HCT116 (cell line): ENCODE results near the gene DGCR6L. TPM values are rescaled to one million over a fixed set of nuclear protein-coding genes. Genes with fewer than 3 reads are reported as not detected.
"Not testable (repeated sequence)": the region's sequence is repeated elsewhere in the genome, so short reads cannot be mapped to it uniquely, and the experiment has no call there.

Source experiments
- ATAC-seq: fragments of 200-7000 bp; cut with Tn5 transposase; 2 replicates; pipeline ENCODE4 v1.9.1; 2020; ENCODE audit warnings: mild to moderate bottlenecking, moderate library complexity
- BruUV-seq: library from RNA; stranded (reverse); fragments of 400-500 nt; replicated peaks from 2 replicates; lab custom pipeline; 2021; lab: Mats Ljungman, UMichigan
- CTCF ChIA-PET: fragments of 300-600 bp; sonication (Branson Sonifier 250); formaldehyde crosslinking; loops from one replicate; lab custom pipeline; 2021; ENCODE audit warnings: antibody characterized with exemption; lab: Charles Lee
- POLR2A ChIA-PET: fragments of 300-600, 350-600 bp; sonication (Branson Sonifier 250); formaldehyde crosslinking; loops from one replicate; lab custom pipeline; 2021; ENCODE audit warnings: antibody characterized with exemption; lab: Charles Lee
- RAD21 ChIA-PET, 2 experiments: fragments of 300-600 bp; sonication (Branson Sonifier 250); formaldehyde crosslinking; loops; one replicate each; lab custom pipeline; 2023; ENCODE audit warnings: low total read pairs in 2 of 2; ENCODE audit not compliant: uncharacterized antibody in 2 of 2, unreplicated experiment in 2 of 2, low non-redundant PET in 1 of 2; lab: Charles Lee
- DNase-seq: peaks from one replicate; pipeline ENCODE4 v3.0.0-alpha.2; 2010; ENCODE audit warnings: low read depth, low spot score
- H2AFZ ChIP-seq: fragments of 200-600 bp; shearing (Covaris generic), sonication (generic); 2 replicates; pipeline ENCODE4 v1.6.1; 2017; ENCODE audit warnings: low read depth, mixed run types, mixed read lengths, antibody characterized with exemption, low read length; ENCODE audit not compliant: poor library complexity, severe bottlenecking
- H3K27ac ChIP-seq: 2 replicates; pipeline ENCODE4 v1.5.1; 2012; ENCODE audit warnings: low read depth, low read length
- H3K27me3 ChIP-seq: fragments of 200-600 bp; sonication (generic); 2 replicates; pipeline ENCODE4 v1.6.1; 2016; ENCODE audit warnings: mixed run types, low read length, mixed read lengths; ENCODE audit not compliant: insufficient read depth
- H3K36me3 ChIP-seq, 2 experiments: fragments of 200-500 bp in 1 of 2; fragments of 200-600 bp in 1 of 2; sonication (Bioruptor generic) in 1 of 2; sonication (generic) in 1 of 2; 2 replicates each; pipeline versions ENCODE4 v1.5.1 to v1.6.1; 2014 to 2016; ENCODE audit warnings: low read length in 2 of 2, inconsistent platforms in 1 of 2, mixed read lengths in 1 of 2, mixed run types in 1 of 2; ENCODE audit not compliant: insufficient read depth in 2 of 2, control insufficient read depth in 1 of 2
- H3K4me1 ChIP-seq, 2 experiments: fragments of 200-600 bp in 1 of 2; sonication (generic) in 1 of 2; 2 replicates each; pipeline versions ENCODE4 v1.5.1 to v1.6.1; 2012 to 2017; ENCODE audit warnings: low read length in 2 of 2, inconsistent platforms in 1 of 2, mild to moderate bottlenecking in 1 of 2, mixed read lengths in 1 of 2, mixed run types in 1 of 2, moderate library complexity in 1 of 2; ENCODE audit not compliant: insufficient read depth in 2 of 2, control insufficient read depth in 1 of 2
- H3K4me2 ChIP-seq: fragments of 200-600 bp; sonication (generic); 2 replicates; pipeline ENCODE4 v1.6.1; 2017; ENCODE audit warnings: mixed run types, low read length, mixed read lengths
- H3K4me3 ChIP-seq, 2 experiments: fragments of 200-600 bp in 1 of 2; sonication (generic) in 1 of 2; replicated peaks in 1 of 2; 2 replicates each; pipeline ENCODE4 v1.5.1; 2011 to 2016; ENCODE audit warnings: low read length in 2 of 2, control low read depth in 1 of 2, low read depth in 1 of 2, mild to moderate bottlenecking in 1 of 2, mixed read lengths in 1 of 2, mixed run types in 1 of 2
- H3K79me2 ChIP-seq: fragments of 200-600 bp; sonication (generic); 2 replicates; pipeline ENCODE4 v1.6.1; 2017; ENCODE audit warnings: mild to moderate bottlenecking, mixed run types, low read length, moderate library complexity, mixed read lengths; ENCODE audit not compliant: insufficient read depth
- H3K9ac ChIP-seq: fragments of 200-600 bp; sonication (generic); 2 replicates; pipeline ENCODE4 v1.6.1; 2016; ENCODE audit warnings: low read length, mixed read lengths
- H3K9me2 ChIP-seq: fragments of 200-600 bp; sonication (generic), shearing (Covaris generic); 2 replicates; pipeline ENCODE4 v1.6.1; 2017; ENCODE audit warnings: mixed run types, mild to moderate bottlenecking, moderate library complexity; ENCODE audit not compliant: insufficient read depth
- H3K9me3 ChIP-seq, 2 experiments: fragments of 200-500 bp in 1 of 2; fragments of 200-600 bp in 1 of 2; sonication (Bioruptor generic) in 1 of 2; sonication (generic) in 1 of 2; 2 replicates each; pipeline ENCODE4 v1.6.1; 2014 to 2017; ENCODE audit warnings: low read length in 2 of 2, mixed read lengths in 2 of 2, inconsistent platforms in 1 of 2, low read depth in 1 of 2, mild to moderate bottlenecking in 1 of 2, mixed run types in 1 of 2, moderate library complexity in 1 of 2; ENCODE audit not compliant: control insufficient read depth in 1 of 2, insufficient read depth in 1 of 2
- H4K20me1 ChIP-seq: fragments of 200-600 bp; sonication (generic), shearing (Covaris generic); 2 replicates; pipeline ENCODE4 v1.6.1; 2017; ENCODE audit warnings: mixed run types, mild to moderate bottlenecking, moderate library complexity; ENCODE audit not compliant: insufficient read depth
- intact Hi-C: fragments of 100-400 bp; cut with micrococcal nuclease; formaldehyde crosslinking; loops from 2 replicates; pipeline ENCODE4 v1.10.0; 2022
- total RNA-seq: library from RNA; stranded (reverse); gene quantifications from one replicate; pipeline ENCODE4 v1.2.1, GENCODE V29; 2021; ENCODE audit not compliant: unreplicated experiment

DGCR6L gene
- total RNA-seq, 1 experiment from 2014 or later, result 44.9 TPM

DNA sequence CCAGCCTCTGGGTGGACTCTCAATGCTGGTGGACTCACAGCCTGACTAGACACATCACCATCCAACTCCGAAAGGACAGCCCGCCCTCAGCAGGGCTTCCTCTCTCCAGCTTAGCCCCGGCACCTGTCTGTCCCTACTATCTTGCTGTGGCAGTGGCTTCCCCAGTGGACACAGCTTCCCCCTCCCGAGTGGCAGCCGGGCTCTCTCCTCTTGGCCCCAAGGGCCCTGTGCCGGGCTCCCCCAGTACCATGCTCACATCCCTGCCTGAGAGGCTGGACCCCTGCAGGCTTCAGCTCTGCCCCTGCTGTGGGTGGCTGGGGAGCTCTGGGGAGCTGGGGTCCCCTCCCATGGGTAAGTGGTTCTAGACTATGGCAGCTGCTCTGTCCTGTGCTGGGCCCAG lies 9.1 kb downstream of the DGCR6L start:
- BruUV-seq, H4K20me1 ChIP-seq, H3K27ac ChIP-seq, H3K79me2 ChIP-seq, H3K4me2 ChIP-seq, H2AFZ ChIP-seq, H3K4me3 ChIP-seq, DNase-seq, POLR2A ChIA-PET, H3K9ac ChIP-seq, H3K36me3 ChIP-seq, RAD21 ChIA-PET, H3K9me2 ChIP-seq, CTCF ChIA-PET, H3K9me3 ChIP-seq, ATAC-seq, intact Hi-C loops, H3K27me3 ChIP-seq, H3K4me1 ChIP-seq: not testable (repeated sequence)

- H4K20me1 ChIP-seq, H3K4me2 ChIP-seq, H3K9ac ChIP-seq, H3K9me3 ChIP-seq, H3K4me3 ChIP-seq, intact Hi-C loops, H3K9me2 ChIP-seq, H3K79me2 ChIP-seq, H2AFZ ChIP-seq, ATAC-seq, H3K36me3 ChIP-seq, H3K27me3 ChIP-seq, H3K27ac ChIP-seq, DNase-seq, POLR2A ChIA-PET, RAD21 ChIA-PET, BruUV-seq, H3K4me1 ChIP-seq, CTCF ChIA-PET: not testable (repeated sequence)
Observed at GRCh38 chr22:20310180-20310579, 9.7 kb downstream of the DGCR6L start.

DNA sequence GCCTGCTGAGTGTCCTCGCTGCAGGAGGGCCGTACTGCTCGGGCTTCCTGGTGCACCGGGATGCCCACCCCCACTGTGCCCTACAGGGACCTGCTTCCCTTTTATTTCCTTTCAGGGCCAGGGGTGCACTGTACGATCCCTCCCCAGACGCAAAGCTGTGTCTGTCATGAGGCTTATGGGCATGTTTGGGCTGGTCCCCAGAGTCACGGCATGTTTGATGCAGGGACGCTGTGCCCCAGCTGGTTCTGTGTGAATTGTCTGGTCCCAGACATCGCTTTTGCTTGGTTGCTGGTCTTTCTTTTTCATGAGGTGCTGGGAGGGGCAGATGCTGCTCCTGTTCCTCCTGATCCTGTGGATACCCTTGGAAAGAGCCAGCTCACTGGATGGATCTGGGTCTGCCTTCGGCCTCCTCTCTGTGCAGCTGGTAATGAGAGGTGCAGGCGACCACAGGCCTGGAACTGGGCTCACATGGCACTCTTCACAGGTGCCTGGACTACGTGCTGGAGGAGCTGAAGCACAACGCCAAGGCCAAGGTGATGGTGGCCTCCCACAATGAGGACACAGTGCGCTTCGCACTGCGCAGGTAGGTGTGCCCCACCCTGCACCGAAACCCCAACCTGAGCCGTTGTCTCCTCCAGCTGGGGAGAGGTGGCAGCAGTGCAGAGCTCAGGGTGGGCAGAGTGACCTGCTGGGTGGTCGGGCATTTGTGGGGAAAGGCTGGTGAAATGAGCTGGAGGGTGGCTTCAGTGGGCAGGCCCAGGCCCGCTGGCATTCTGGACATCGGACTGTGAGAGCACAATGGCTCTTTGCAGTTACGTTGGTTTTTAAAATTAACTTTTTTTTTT lies 10.8 kb downstream of the DGCR6L start:
- CTCF ChIA-PET, H3K9ac ChIP-seq, H4K20me1 ChIP-seq, H3K4me3 ChIP-seq, H2AFZ ChIP-seq, H3K4me1 ChIP-seq, BruUV-seq, ATAC-seq, H3K4me2 ChIP-seq, intact Hi-C loops, H3K79me2 ChIP-seq, H3K9me2 ChIP-seq, H3K27ac ChIP-seq, H3K36me3 ChIP-seq, RAD21 ChIA-PET, H3K9me3 ChIP-seq, H3K27me3 ChIP-seq, POLR2A ChIA-PET, DNase-seq: not testable (repeated sequence)

DNA sequence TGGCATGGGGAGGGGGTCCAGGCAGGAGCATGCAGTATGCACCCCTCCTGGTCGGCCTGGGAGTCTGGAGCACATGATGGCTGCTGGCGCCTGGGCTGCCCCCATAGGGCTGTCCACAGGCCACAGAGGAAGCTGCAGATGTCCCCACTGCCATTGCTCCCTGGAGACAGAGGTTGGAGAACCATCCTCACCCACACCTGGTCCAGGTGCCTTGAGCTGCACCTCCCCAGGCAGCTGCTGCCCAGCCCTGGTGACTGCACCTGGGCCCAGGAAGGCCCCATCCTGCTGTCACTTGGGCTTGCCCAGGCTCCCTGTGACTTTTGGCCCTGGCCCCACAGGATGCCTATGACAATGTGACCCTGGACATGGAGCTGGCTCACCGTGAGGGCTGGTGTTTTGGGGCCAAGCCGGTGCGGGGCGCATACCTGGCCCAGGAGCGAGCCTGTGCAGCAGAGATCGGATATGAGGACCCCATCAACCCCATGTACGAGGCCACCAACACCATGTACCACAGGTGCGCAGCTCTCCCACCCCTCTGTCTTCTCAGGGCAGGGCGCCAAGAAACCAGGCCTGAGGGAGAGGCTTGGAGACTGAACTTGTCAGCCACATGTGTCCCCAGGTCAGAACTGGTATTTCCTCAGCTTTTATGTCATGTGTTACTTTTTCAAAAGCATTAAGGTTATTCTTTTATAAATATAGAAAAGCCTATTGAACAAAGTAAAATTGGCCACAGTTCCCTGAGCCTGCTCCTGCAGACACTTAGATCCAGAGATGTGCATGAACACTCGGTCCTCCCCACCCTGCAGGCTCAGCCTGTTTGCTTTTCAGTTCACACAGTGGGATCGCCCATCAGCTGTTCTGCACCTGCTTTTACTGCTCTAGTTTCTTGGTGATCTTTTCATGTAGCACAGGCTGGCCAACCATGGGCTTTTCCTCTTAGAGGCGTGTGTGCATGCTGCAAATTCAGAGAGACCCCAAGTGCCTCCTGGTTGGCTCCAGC lies 12.1 kb downstream of the DGCR6L start:
- H3K27me3 ChIP-seq, BruUV-seq, DNase-seq, H3K27ac ChIP-seq, intact Hi-C loops, H3K9ac ChIP-seq, H2AFZ ChIP-seq, H3K4me2 ChIP-seq, H3K4me3 ChIP-seq, H4K20me1 ChIP-seq, H3K4me1 ChIP-seq, H3K79me2 ChIP-seq, H3K36me3 ChIP-seq, POLR2A ChIA-PET, RAD21 ChIA-PET, ATAC-seq, CTCF ChIA-PET, H3K9me3 ChIP-seq, H3K9me2 ChIP-seq: not testable (repeated sequence)
